ENCODE data around the gene HADHA. TPM values are rescaled to one million over a fixed set of nuclear protein-coding genes. Genes with fewer than 3 reads are reported as not detected.

Gene HADHA
- total and polyA plus RNA-seq, 2 donors (not counting 1 experiment from before 2014, with no cell fraction given), result 29.8 to 96.7 TPM

DNA sequence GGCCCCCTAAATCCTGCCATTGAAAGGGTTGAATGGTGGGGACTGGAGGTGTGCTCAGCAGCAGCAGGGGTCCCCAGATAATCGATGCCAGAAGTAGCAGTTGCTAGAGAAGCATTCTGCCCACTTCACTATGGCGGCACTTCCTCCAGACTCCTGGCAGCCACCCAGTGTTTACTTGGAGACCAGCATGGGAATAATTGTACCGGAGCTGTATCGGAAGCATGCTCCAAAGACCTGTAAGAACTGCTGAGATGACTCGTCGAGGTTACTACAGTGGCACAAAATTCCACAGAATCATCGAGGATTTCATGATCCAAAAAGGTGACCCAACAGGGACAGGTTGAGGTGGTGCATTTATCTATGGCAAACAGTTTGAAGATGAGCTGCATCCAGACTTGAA lies 82.5 kb downstream of the HADHA start:
- Mint-ChIP-seq H3K4me1 (no peaks in the 10 kb centered on the region), H3K27ac (no peak overlapping the region)

GRCh38 chr2:26157580-26157979 lies 86.9 kb downstream of the HADHA start:
- no peak overlapping the region for H2AFZ ChIP-seq (ENCODE audit: insufficient read depth, low read depth, low read length, poor library complexity, severe bottlenecking)
- ATAC-seq (ENCODE audit: low read depth) (no peak), DNase-seq (no peak)
- H3K4me1 Mint-ChIP-seq, result no peaks in the 10 kb centered on the region
- no peak overlapping the region for H3K27ac Mint-ChIP-seq
- CTCF ChIA-PET, result no interaction called here
- H3K27ac ChIP-seq (ENCODE audit: low read length in 2 of 2), result no peak overlapping the region
- WGBS (ENCODE audit: insufficient coverage), result no CpG with 5 or more reads among the region's 5 CpGs
- H3K4me2 ChIP-seq (replicated peaks; ENCODE audit: low read depth, low read length, poor library complexity, severe bottlenecking), result no peak overlapping the region
- H3K4me3 Mint-ChIP-seq, result no peak overlapping the region
- peaks cover 0 to 5% (median 5%) of the 10 kb centered on the region in 3 donors for H3K9me3 ChIP-seq (ENCODE audit: control extremely low read depth in 1 of 3, control insufficient read depth in 2 of 3, insufficient read depth in 1 of 3, low read length in 2 of 3)
- H3K79me2 ChIP-seq (ENCODE audit: control insufficient read depth, insufficient read depth, low read length), result no peaks in the 10 kb centered on the region
- H3K9me3 Mint-ChIP-seq (ENCODE audit: insufficient read depth), result peaks cover 3% of the 10 kb centered on the region
- no peak overlapping the region for H3K4me3 ChIP-seq (ENCODE audit: control extremely low read depth in 1 of 5, extremely low read depth in 1 of 5, insufficient read depth in 1 of 5, low read depth in 2 of 5, low read length in 4 of 5)
- H3K36me3 ChIP-seq (replicated peaks in 1 of 2; ENCODE audit: control extremely low read depth in 1 of 2, control insufficient read depth in 1 of 2, extremely low read depth in 1 of 2, insufficient read depth in 2 of 2, low read length in 1 of 2), result no peaks in the 10 kb centered on the region
- H3K27me3 Mint-ChIP-seq, result no peaks in the 10 kb centered on the region
- intact Hi-C loops (cut with micrococcal nuclease), result no loop called here
- POLR2A ChIA-PET, result interaction anchor here (0.6 kb wide), 1 partner anchor 38 kb away, joined by 5 read pairs; no protein-coding TSS in a partner anchor
- H4K20me1 ChIP-seq (ENCODE audit: control insufficient read depth, insufficient read depth, low read length, poor library complexity, severe bottlenecking), result no peaks in the 10 kb centered on the region
- H3K4me1 ChIP-seq (ENCODE audit: control insufficient read depth in 2 of 2, insufficient read depth in 2 of 2, low read length in 2 of 2), result no peaks in the 10 kb centered on the region
- H3K27me3 ChIP-seq (replicated peaks in 1 of 4; ENCODE audit: control extremely low read depth in 1 of 4, control insufficient read depth in 3 of 4, insufficient read depth in 4 of 4, low read length in 3 of 4), result no peaks in the 10 kb centered on the region
- TF ChIP-seq CTCF (IDR thresholded peaks at IDR 0.05) (no peak), EZH2 (IDR thresholded peaks at IDR 0.05; ENCODE audit: borderline replicate concordance, insufficient read depth, low read depth, low read length, poor library complexity, severe bottlenecking) (no peak)
- H3K9ac ChIP-seq (ENCODE audit: low read length), result no peak overlapping the region

More for the DNA sequence above, 82.5 kb downstream of the HADHA start:
- ChIA-PET CTCF (interaction anchor here (1.0 kb wide), 1 partner anchor 17 kb away, joined by 5 read pairs; no protein-coding TSS in a partner anchor), POLR2A (no interaction called here)
- no peak overlapping the region for H3K4me3 ChIP-seq (ENCODE audit: control extremely low read depth in 1 of 5, extremely low read depth in 1 of 5, insufficient read depth in 1 of 5, low read depth in 2 of 5, low read length in 4 of 5)
- TF ChIP-seq CTCF (IDR thresholded peaks at IDR 0.05) (no peak), EZH2 (IDR thresholded peaks at IDR 0.05; ENCODE audit: borderline replicate concordance, insufficient read depth, low read depth, low read length, poor library complexity, severe bottlenecking) (no peak)
- H3K9ac ChIP-seq (ENCODE audit: low read length), result no peak overlapping the region
- H3K79me2 ChIP-seq (ENCODE audit: control insufficient read depth, insufficient read depth, low read length), result no peaks in the 10 kb centered on the region
- WGBS (ENCODE audit: insufficient coverage), result 99% methylated on average over 7 of the region's 7 CpGs
- no peak overlapping the region for H3K4me2 ChIP-seq (replicated peaks; ENCODE audit: low read depth, low read length, poor library complexity, severe bottlenecking)
- H3K27ac ChIP-seq (ENCODE audit: low read length in 2 of 2), result no peak overlapping the region
- peaks cover 0 to 1% (median 1%) of the 10 kb centered on the region in 3 donors for H3K9me3 ChIP-seq (ENCODE audit: control extremely low read depth in 1 of 3, control insufficient read depth in 2 of 3, insufficient read depth in 1 of 3, low read length in 2 of 3)
- intact Hi-C loops (cut with micrococcal nuclease), result no loop called here
- ATAC-seq (ENCODE audit: low read depth), result no peak
- no peaks in the 10 kb centered on the region for H3K27me3 ChIP-seq (replicated peaks in 1 of 4; ENCODE audit: control extremely low read depth in 1 of 4, control insufficient read depth in 3 of 4, insufficient read depth in 4 of 4, low read length in 3 of 4)
- no peaks in the 10 kb centered on the region for H3K4me1 ChIP-seq (ENCODE audit: control insufficient read depth in 2 of 2, insufficient read depth in 2 of 2, low read length in 2 of 2)
- no peaks in the 10 kb centered on the region for H3K36me3 ChIP-seq (replicated peaks in 1 of 2; ENCODE audit: control extremely low read depth in 1 of 2, control insufficient read depth in 1 of 2, extremely low read depth in 1 of 2, insufficient read depth in 2 of 2, low read length in 1 of 2)
- H4K20me1 ChIP-seq (ENCODE audit: control insufficient read depth, insufficient read depth, low read length, poor library complexity, severe bottlenecking), result no peaks in the 10 kb centered on the region
- Mint-ChIP-seq H3K9me3 (ENCODE audit: insufficient read depth) (peaks cover 3% of the 10 kb centered on the region), H3K27me3 (no peaks in the 10 kb centered on the region), H3K4me3 (no peak overlapping the region)
- H2AFZ ChIP-seq (ENCODE audit: insufficient read depth, low read depth, low read length, poor library complexity, severe bottlenecking), result no peak overlapping the region
- DNase-seq, result no peak
